Tibial artery (tissue), 4 donors: ENCODE results near the gene NRXN3.

Source experiments
- DNase-seq, 2 donors: peaks; one replicate each; pipeline ENCODE4 v3.0.0-alpha.2; 2019
- H3K27ac ChIP-seq, 2 donors: fragments of 200-600 bp; sonication (generic) in 1 of 2; 1 replicate in 1 of 2; 2 replicates in 1 of 2; pipeline ENCODE4 v1.5.1; 2018 to 2019; ENCODE audit warnings: mild to moderate bottlenecking in 1 of 2
- H3K27me3 ChIP-seq, 2 donors: fragments of 200-600 bp; sonication (generic) in 1 of 2; one replicate each; pipeline versions ENCODE4 v1.5.1 to v1.6.0; 2016 to 2019
- H3K36me3 ChIP-seq, 3 donors: fragments of 200-600 bp; sonication (generic) in 2 of 3; one replicate each; pipeline ENCODE4 v1.5.1; 2016 to 2019; ENCODE audit warnings: mild to moderate bottlenecking in 2 of 3
- H3K4me1 ChIP-seq, 4 donors: fragments of 200-600 bp; sonication (generic) in 2 of 4; 1 replicate in 3 of 4; 2 replicates in 1 of 4; pipeline ENCODE4 v1.5.1; 2016 to 2019
- H3K4me3 ChIP-seq, 2 donors: fragments of 200-600 bp; sonication (generic) in 1 of 2; 1 replicate in 1 of 2; 2 replicates in 1 of 2; pipeline ENCODE4 v1.5.1; 2018 to 2019; ENCODE audit warnings: mild to moderate bottlenecking in 2 of 2
- H3K9me3 ChIP-seq, 3 donors: fragments of 200-600 bp; sonication (generic) in 1 of 3; one replicate each; pipeline ENCODE4 v1.5.1; 2016 to 2019
- CTCF ChIP-seq, 2 experiments: fragments of 200-600 bp in 1 of 2; fragments of 450-650 bp in 1 of 2; IDR thresholded peaks; one replicate each; pipeline ENCODE4 v1.5.1; 2017 to 2019; ENCODE audit warnings: antibody characterized with exemption in 2 of 2, mild to moderate bottlenecking in 1 of 2, moderate library complexity in 1 of 2
- intact Hi-C: fragments of 100-400 bp; cut with DNase I; formaldehyde crosslinking; loops from one replicate; pipeline ENCODE4 v1.15.0; 2023; ENCODE audit warnings: low total_unique reads

The NRXN3 gene

GRCh38 chr14:78335531-78335930 lies 165.4 kb downstream of the NRXN3 start:
- Histone ChIP-seq H3K9me3 (no peaks in the 10 kb centered on the region), H3K4me3 (no peak overlapping the region), H3K27ac (no peak overlapping the region), H3K27me3 (no peaks in the 10 kb centered on the region), H3K36me3 (no peaks in the 10 kb centered on the region), H3K4me1 (no peaks in the 10 kb centered on the region)
- intact Hi-C loops, result no loop called here
- no peak for TF ChIP-seq CTCF (IDR thresholded peaks at IDR 0.05)
- DNase-seq, result no peak

- Histone ChIP-seq H3K9me3 (no peaks in the 10 kb centered on the region), H3K27me3 (no peaks in the 10 kb centered on the region), H3K36me3 (no peaks in the 10 kb centered on the region), H3K4me3 (no peak overlapping the region), H3K27ac (no peak overlapping the region), H3K4me1 (no peaks in the 10 kb centered on the region)
- no peak for TF ChIP-seq CTCF (IDR thresholded peaks at IDR 0.05)
- no peak for DNase-seq
- intact Hi-C loops, result no loop called here
Measured at GRCh38 chr14:78340250-78340649, 170.1 kb downstream of the NRXN3 start.

- Histone ChIP-seq H3K36me3 (no peaks in the 10 kb centered on the region), H3K27me3 (no peaks in the 10 kb centered on the region), H3K9me3 (no peaks in the 10 kb centered on the region), H3K27ac (no peak overlapping the region), H3K4me1 (no peaks in the 10 kb centered on the region), H3K4me3 (no peak overlapping the region)
- DNase-seq, result no peak
- intact Hi-C loops, result no loop called here
- TF ChIP-seq CTCF (IDR thresholded peaks at IDR 0.05), result no peak
Measured at GRCh38 chr14:78341827-78342389, 171.7 kb downstream of the NRXN3 start.

- intact Hi-C loops, result no loop called here
- no peaks in the 10 kb centered on the region for H3K4me1 ChIP-seq
- no peak overlapping the region for H3K4me3 ChIP-seq
- no peaks in the 10 kb centered on the region for H3K27me3 ChIP-seq
- no peak overlapping the region for H3K27ac ChIP-seq
- no peak for TF ChIP-seq CTCF (IDR thresholded peaks at IDR 0.05)
- DNase-seq, result no peak
- H3K9me3 ChIP-seq, result no peaks in the 10 kb centered on the region
- H3K36me3 ChIP-seq, result no peaks in the 10 kb centered on the region
Measured at GRCh38 chr14:78342879-78343278, 172.7 kb downstream of the NRXN3 start.

GRCh38 chr14:78344290-78344689 lies 174.1 kb downstream of the NRXN3 start:
- intact Hi-C loops, result no loop called here
- H3K36me3 ChIP-seq, result no peaks in the 10 kb centered on the region
- no peak overlapping the region for H3K27ac ChIP-seq
- H3K4me1 ChIP-seq, result no peaks in the 10 kb centered on the region
- H3K27me3 ChIP-seq, result no peaks in the 10 kb centered on the region
- no peaks in the 10 kb centered on the region for H3K9me3 ChIP-seq
- no peak for TF ChIP-seq CTCF (IDR thresholded peaks at IDR 0.05)
- DNase-seq, result no peak
- H3K4me3 ChIP-seq, result no peak overlapping the region
